ENCODE measurements around the gene ME3.

DNA sequence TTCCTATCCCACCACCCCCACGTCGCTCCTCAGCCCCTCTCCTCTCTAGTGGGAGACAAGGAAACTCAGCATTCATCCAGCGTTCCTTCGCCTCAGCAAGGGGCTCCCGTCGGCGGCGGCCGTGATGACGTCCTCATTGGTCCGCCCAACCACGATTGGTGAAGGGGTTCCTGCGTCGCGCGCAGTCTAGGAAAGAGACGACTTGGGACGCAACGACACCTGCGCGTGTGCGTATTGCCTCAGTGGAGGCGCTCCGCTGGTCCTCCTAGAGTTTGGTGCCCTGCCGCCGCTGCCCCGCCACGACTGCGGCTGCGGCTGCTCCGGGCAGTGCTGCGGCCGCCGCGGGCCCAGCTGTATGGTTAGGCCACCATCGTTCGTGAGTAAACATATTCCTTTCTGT is 241.2 kb downstream of the ME3 start:
- no peak for TF ChIP-seq SIN3A (IDR thresholded peaks at IDR 0.05; ENCODE audit: borderline replicate concordance, insufficient read depth, low read length)
- TF ChIP-seq POLR2AphosphoS5 (IDR thresholded peaks at IDR 0.05; ENCODE audit: low read depth, low read length) = no peak
- TF ChIP-seq, protein P1, sequence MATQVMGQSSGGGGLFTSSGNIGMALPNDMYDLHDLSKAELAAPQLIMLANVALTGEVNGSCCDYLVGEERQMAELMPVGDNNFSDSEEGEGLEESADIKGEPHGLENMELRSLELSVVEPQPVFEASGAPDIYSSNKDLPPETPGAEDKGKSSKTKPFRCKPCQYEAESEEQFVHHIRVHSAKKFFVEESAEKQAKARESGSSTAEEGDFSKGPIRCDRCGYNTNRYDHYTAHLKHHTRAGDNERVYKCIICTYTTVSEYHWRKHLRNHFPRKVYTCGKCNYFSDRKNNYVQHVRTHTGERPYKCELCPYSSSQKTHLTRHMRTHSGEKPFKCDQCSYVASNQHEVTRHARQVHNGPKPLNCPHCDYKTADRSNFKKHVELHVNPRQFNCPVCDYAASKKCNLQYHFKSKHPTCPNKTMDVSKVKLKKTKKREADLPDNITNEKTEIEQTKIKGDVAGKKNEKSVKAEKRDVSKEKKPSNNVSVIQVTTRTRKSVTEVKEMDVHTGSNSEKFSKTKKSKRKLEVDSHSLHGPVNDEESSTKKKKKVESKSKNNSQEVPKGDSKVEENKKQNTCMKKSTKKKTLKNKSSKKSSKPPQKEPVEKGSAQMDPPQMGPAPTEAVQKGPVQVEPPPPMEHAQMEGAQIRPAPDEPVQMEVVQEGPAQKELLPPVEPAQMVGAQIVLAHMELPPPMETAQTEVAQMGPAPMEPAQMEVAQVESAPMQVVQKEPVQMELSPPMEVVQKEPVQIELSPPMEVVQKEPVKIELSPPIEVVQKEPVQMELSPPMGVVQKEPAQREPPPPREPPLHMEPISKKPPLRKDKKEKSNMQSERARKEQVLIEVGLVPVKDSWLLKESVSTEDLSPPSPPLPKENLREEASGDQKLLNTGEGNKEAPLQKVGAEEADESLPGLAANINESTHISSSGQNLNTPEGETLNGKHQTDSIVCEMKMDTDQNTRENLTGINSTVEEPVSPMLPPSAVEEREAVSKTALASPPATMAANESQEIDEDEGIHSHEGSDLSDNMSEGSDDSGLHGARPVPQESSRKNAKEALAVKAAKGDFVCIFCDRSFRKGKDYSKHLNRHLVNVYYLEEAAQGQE (IDR thresholded peaks at IDR 0.05; ENCODE audit: insufficient read depth in 1 of 2, low read depth in 2 of 2, low read length in 2 of 2) = no peak

Data from PFSK-1 (cell line).